HG03103 (cell line): ENCODE measurements around the gene SHANK2.

ENCODE experiments used
- ATAC-seq: cut with Tn5 transposase; IDR thresholded peaks from one replicate; pipeline ENCODE4 v1.9.1; 2021; ENCODE audit warnings: low read depth; ENCODE audit not compliant: unreplicated experiment

The SHANK2 gene

DNA sequence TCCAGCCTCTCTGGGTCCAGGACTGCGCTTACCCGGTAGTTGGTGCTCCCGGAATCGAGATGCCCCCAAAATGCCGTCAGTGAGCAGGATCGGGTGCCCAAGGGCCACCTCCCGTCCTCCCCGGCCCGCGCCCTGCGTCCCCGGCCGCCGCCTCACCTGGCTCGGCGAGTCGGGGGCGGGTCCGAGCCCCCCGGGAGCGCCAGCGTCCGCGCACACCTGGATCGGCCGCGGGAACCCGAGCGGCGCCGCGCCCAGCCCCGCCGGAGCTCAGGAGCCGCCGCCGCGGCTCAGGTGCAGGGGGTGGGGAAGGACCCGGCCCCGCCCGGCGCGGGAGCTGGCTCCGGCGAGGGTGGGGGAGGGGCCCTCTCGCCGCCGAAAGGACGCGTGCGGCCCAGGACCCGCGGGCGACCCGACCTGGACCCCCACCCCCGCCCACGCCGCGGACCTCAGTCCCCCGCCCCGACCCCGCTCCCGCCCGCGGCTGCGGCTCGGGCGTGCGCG, at the start of gene SHANK2:
TSS of gene SHANK2 (minus strand) at position 309 of the 501 bp plus-strand sequence. CDS start 105,251 bp downstream, outside the sequence.
- no peak for ATAC-seq

DNA sequence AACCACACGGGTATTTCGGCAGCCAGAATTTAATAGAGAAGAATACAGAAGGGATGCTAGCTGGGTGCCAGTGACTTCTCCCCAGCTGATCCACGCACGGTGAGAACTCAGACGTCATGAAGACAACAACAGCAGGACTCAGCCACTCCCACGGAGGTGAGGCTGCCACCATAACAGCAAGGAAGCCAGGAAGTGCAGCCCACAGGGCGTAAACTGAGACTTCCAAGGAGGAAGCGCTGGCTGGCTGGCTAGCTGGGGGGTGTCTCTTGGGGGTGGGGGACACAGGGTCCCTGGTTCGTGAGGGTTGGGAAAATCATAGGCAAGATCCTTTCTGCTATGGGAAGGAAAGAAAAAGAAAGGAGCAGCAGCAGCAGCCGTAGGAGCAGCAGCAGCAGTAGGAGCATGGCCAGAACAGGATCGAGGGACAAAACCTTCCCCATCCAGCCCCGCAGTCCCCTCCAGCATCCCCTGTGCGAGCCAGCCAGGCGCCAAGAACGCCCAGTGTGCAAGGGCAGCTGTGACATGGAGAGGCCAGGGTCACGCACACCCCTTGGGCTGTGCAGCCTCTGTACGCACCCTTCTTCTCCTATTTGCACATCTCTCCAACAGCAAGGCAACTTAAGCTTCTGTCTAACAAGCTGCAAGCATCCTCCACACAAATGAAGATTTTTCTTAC, 49.6 kb upstream of the SHANK2 start:
- ATAC-seq: no peak

DNA sequence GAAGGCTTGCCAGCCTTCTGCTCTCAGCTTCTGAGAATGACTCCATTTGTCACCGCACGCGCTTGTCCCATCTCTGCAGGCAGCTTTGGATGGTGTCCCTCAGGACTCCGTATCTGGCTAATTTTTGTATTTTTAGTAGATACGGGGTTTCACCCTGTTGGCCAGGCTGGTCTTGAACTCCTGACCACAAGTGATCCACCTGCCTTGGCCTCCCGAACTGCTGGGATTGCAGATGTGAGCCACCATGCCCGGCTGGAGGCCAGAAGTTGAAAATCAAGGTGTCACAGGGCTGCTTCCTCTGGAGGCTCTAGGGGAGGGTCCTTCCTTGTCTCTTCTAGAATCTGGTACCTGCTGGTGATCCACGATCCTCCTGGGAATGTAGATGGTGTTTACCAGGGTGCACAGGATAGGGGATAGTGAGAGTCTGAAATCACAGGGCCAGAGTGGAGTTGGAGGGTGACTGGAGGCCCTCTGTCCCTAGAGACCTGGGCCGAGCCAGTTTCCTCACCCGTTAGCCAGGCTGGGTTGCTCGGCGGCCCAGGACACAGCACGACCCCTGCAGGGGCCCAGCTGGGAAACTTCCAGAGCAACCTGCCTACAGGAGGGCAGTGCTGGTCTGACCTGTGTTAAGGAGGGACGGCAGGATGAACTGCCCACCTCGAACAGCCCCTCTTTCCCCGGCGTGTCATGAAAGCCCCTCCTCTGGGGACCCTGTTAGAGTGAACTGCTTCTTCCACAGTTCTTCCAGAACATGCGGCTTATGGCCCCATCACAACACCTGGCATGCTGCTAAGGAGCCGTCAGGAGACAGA, 48.9 kb upstream of the SHANK2 start:
- no peak for ATAC-seq

DNA sequence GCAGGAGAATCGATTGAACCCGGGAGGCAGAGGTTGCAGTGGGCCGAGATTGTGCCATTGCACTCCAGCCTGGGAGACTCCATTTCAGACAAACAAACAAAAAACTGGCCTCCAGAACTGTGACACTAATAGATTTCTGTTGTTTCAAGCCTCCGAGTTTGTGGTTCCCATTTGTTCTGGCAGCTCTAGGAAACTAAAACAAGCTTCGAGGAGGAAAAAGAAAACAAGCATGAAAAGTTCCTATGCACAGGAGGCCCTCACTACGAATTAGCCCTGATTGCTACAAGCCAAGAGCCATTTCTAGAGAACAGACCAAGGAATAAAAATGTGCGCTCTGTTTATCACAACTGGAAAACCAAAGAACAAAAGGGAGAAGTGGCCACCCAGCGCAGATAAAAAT, 47.8 kb upstream of the SHANK2 start:
- no peak for ATAC-seq

DNA sequence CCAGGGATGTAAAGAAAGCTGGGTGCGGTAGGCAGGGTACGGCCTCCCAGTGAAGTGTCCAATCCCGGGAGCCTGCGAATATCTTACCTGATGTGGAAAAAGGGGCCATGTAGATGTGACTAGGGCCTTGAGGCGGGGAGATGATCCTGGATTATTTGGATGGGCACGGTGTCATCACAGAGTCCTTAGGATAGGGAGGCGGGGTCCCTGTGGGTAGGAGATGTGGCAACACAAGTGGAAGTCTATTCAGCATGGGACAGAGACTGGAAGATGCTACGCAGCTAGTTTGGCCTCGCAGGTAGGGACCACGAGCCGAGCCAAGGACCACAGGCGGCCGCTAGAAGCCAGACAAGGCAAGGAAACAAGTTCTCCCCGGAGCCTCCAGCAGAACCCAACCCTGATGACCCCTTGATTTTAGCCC, 46.4 kb upstream of the SHANK2 start:
- no peak for ATAC-seq

DNA sequence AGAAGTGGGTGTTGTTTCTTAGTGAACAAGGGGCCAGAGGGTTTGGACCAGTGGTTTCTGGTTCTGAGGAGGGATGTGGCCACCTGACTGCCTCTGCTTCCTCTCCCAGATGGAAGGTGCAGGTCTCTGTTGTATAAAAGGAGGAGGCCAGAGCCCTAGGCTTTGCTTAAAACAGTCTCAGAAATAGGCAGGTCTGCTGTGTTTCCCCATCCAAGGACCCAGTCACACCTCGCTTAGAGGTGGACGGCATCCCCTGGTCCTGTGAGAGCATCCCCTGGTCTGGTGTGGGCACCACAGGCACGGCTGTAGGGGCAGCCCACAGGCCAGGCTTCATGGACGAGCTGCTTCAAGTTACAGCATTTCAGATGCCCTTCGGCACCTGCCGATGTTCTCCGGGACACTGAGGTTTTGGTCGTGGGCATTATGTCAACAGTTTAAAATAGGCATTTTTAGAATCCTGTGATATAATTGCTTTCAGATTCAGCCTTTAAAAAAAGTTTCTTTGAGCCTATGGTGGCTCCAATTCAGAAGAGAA, 45.7 kb upstream of the SHANK2 start:
- no peak for ATAC-seq

DNA sequence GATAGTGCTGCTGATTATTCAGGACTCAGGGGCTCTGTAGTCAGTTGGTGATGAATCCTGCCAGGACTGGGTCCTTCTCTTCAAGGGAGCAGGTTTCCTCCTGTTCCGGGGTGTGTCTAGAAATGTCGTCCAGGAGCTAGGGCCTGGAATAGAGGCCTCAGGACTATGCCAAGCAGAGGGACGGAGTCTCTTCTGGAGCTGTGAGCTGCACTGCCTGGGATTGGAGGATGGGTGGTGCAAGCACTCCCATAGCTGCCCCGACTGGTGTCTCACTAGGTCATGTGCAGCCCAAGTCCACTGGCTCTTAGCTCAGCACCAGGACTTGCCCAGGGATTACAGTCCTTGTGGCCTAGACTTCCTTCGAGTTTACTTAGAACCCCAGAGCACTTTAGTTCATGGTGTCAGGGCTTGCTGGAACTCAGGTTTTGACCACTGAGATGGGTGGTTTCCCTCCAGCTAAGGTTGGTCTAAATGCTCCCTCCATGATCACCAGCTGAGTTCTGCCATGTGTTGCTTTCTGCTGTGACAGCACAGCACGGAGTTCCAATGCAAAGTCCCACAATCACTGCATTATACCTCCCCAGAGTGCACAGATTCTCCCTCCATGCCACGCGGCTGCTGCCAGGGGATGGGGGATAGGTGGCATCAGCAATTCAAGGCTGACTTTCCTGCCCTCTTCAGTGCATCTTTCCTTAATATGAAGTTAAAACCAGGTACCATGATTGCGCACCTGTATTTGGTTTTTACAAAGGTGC, 42.6 kb upstream of the SHANK2 start:
- no peak for ATAC-seq

DNA sequence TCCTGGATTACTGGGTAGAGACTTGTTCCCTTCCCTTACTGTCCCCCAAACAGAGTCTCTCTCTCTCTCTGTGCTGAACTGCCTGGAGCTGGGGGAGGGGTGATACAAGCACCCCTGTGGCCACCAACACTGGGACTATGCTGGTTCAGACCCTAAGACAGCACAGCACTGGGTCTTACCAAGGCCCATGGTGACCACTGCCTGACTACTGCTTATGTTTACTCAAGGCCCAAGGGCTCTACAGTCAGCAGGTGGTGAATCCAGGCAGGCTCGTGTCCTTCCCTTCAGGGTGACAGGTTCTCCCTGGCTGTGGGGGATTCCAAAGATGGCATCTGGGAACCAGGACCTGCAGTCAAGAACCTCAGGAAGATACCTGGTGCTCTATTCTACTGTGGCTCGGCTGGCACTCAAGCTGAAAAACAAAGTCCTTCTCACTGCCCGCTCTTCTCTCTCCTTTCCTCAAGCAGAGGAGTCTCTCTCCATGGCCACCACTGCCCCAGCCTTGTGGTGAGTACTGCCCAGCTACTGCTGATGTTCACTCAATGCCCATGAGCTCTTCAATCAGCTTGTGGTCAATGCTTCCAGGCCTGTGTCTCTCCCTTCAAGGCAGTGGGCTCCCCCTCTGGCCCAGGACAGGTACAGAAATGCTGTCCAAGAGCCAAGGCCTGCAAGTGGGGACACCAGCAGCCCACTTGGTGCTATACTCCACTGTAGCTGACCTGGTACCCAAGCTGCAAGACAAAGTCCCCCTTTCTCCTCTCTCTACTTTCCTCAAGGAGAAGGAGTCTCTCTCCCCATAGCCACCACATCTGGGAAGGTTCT, 41.8 kb upstream of the SHANK2 start:
- no peak for ATAC-seq

DNA sequence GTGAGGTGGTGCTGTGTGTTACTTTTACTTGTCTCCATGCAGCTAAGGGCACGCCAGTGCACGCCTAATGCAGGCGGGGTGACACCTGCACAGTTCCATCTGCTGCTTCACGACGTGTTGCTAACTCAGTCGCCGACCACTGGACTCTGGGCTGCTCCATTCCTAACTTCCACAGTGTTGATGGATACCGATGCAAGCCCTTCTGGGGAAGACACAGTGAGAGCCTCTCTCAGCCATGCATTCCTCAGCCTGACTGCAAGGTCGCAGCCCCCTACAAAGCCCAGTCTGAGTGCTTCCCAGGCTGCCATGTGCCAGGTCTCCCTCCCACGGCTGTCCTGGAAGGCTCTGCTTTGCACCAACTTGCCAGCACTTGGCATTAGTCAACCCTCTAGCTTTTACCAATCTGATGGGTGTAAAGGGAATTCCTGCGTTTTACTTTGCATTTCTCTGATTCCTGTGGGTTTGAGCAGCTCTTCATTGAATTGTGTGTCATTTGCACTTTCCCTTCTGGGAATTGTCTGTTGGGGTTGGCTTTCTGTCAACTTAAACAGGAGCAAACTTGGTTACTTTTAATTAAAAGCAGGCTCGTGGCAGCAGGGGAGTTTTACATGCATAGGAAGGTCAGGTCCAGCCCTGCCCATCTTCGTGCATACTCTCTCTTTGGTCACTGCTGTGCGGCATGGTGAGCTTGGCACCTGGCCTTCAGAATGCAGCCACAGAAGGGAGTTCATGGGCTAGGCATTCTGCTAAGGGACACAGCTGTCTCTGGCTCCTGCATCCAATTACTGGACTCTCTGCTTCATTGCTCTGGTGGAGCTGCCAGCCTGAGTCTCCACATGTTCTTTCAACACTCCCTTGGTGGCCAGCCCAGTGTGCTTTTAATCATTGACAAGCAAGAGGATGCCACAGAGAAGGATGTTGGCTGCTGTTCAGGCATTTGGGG, 34.6 kb upstream of the SHANK2 start:
- ATAC-seq: no peak

DNA sequence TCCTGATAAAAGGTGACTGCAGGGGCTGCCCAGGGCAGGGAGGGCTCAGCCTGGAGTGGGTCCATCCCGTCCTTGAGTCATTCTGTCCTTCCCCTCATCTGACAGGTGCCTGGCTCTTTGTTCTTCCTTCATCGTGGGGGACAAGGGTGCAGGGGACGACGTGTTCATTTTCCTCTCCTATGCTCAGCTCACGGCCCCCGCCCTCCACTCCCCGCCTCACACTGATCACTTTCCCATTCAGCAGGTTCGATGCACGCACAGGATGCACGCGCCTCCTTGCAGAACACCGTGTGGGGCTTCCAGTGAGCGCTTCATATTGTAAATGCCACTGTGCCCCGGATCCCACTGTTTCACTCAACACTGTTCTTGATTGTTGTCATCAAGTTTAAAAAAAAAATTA, 32.7 kb upstream of the SHANK2 start:
- ATAC-seq: no peak

DNA sequence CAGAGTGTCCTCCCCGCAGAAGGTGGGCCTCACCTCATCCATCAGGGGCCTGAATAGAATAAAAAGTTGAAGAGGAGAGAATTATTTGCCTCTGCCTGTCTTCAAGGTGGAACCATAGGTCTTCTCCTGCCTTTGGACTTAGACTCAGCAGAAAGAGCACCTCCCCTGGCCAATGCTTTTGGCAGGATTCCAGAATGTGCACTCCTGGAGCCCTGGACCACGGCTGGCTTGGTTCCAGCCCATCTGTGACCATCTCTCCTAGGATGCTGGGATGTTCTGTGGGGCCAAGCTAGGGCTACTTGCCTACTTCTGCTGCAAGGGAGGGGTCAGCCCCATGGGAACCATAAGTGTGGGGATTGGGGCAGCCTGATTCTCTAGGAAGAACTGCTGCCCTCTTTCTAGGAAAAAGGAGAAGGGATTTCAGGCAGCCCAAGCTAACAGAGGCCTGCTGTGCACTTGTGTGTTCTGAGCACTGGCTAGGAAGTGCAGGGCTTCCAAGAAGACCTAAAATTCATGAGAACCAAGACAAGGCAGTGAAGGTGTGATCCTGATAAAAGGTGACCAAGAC, 32.2 kb upstream of the SHANK2 start:
- ATAC-seq: no peak

DNA sequence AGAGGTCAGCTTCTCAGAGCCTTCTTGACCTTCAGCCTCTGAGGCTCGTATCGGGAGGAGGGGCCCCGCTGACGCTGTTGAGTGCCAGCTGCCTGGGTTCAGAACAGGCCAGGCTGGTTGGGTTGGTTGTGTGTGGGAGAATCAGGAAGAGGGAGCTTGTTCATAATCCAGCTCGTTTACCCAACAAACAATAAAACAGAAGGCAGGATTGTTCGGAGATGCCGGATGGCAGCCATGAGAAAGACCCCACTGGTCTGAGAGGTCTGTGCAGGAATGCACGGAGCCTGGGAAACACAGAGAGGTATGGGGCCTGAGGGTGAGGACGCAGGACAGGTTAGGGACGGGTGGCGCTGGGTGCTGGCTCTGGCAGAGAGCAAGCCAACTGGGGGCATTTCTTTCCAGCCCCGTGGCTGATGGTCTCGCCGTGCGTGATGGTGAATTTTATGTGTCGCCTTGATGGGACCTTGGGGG, 31.6 kb upstream of the SHANK2 start:
- ATAC-seq: no peak

DNA sequence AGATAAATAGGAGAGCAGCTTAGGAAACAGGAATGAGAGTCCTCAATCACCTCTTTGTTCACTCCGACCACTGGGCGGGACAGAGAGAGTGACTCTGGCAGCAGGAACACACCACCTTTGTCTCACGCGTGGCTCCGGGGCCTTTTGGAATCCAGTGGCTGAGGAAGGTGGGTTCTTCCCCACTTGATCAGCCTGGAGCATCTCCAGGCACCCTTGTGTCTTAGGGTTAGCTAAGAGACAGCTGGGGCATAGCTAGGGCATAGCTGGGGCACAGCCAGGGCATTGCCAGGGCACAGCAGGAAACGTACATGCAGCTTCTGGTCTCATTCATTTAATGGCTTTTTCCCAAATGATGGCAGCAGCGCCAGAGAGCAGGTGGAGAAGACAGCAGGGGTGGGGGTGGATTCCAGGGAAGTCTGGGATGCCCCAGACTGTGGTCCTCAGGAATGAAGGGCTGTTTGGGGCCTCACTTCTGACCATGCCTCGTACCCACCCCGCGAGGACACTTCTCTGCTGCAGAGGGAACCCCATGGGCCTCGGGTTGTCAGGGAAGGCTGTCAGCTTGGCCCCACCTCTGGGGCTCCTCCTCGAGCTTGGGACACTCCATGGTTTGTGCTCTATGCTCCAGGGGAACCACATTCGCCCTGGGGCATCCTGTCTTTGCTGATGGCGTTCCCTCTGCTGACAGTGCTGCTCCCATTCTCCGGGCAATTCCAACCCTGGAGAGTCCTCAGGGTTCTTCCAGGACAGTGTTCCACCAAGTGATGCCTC, 30.4 kb upstream of the SHANK2 start:
- no peak for ATAC-seq

DNA sequence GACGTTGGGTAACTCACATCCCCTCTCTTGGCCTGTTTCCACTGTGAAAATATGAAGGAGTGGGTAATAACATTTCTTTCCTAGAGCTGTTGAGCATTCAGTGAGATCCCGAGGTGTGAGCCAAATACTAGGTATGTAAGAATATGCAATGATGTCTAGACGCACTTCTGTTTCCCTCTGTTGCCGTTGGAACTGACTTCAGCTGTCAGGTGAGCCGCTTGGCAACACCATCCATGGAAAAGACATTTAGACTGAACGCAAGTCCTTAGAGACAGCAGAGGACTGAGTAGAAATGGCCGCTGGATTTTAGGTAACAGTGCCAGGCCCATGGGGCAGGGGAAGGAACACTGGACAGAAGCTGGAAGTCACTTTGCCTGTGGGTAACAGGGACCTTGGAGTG, 29.5 kb upstream of the SHANK2 start:
- ATAC-seq: no peak

DNA sequence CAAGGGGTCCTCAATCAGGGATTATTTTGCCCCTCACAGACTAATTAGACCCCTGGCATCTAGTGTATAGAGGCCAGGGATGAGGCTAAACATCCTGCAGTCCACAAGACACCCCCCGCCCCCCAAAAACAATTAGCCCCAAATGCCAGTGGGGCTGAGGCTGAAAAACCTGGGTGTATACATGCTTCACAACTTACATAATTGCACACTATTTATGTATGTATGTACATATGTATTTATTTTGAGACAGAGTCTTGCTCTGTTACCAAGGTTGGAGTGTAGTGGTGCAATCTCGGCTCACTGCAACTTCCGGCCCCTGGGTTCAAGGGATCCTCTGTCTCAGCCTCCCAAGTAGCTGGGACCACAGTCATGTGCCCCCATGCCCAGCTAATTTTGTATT, 28.8 kb upstream of the SHANK2 start:
- ATAC-seq: no peak

DNA sequence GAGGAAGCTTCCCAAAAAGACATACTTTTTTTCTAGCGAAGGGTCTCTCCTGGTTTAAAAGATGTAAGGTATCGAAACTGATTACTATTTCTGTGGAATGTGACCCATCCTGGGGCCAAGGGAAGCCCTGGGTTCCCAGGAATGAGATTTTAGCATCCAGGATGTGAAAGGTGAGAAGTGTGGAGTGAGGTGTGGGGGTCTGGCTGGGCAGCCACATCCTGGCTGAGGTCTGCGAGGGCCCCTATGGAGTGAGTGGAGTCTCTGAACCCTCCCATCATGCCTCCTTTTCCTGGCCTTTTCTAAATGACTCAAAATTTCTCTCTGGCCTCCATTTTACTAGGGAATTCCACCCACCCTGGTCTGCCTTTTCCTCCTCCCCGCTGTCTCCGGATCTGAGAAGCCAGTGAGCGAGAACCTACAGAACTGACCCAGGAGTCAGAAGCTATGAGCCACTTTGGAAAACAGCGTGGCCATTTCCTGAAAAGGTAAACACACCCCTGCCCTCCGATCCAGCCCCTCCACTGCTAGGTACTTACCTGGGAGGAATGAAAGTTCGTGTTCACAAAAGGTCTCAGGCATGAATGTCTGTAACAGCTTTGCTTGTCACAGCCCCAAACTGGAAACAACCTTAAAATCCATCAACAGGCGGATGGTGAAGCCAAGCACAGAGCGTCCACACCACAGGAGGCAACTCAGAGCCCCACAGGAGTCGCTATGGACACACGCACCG, 27.7 kb upstream of the SHANK2 start:
- no peak for ATAC-seq

DNA sequence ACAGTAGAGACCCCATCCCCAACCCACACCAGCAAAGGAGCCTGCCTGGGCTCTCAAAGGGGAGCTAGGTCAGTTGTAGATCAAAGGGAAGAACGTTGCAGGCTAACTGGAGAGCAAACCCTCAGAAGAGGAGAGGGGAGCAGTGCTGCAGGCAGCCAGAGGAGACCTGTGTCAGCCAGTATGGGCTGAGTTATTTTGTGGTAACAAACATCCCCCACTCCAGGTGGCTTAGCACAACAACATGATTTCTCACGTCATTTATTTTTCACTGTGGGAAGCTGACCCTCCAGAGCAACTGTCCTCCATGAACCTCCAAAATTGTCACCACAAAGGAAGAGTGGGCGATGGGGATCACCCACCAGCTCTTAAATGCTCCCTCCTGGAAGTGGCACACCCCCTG, 19.8 kb upstream of the SHANK2 start:
- no peak for ATAC-seq
